Thoracic aorta (tissue), 2 donors: ENCODE data around the gene PDE6H. TPM values are rescaled to one million over a fixed set of nuclear protein-coding genes. Genes with fewer than 3 reads are reported as not detected.

Experiments
- ATAC-seq: fragments of 150-250 bp; one replicate; pipeline ENCODE4 v1.8.0; 2017; ENCODE audit warnings: low read depth; ENCODE audit not compliant: insufficient number of reproducible peaks, low FRiP score
- DNase-seq: peaks from one replicate; pipeline ENCODE4 v3.0.0-alpha.2; 2020; ENCODE audit warnings: low spot score
- H3K27ac ChIP-seq, 2 donors: fragments of 200-600 bp; sonication (generic); 1 replicate in 1 of 2; 2 replicates in 1 of 2; pipeline ENCODE4 v1.5.1; 2016; ENCODE audit warnings: mild to moderate bottlenecking in 2 of 2, moderate library complexity in 2 of 2
- H3K27me3 ChIP-seq: fragments of 200-600 bp; sonication (generic); replicated peaks from 2 replicates; pipeline ENCODE4 v1.6.0; 2016; ENCODE audit warnings: mild to moderate bottlenecking; ENCODE audit not compliant: insufficient read depth
- H3K36me3 ChIP-seq: fragments of 200-600 bp; sonication (generic); one replicate; pipeline ENCODE4 v1.5.1; 2016
- H3K4me1 ChIP-seq, 2 donors: fragments of 200-600 bp; sonication (generic); 1 replicate in 1 of 2; 2 replicates in 1 of 2; pipeline versions ENCODE4 v1.5.1 to v1.6.0; 2016; ENCODE audit warnings: low read depth in 2 of 2, mild to moderate bottlenecking in 1 of 2; ENCODE audit not compliant: control insufficient read depth in 1 of 2
- H3K4me3 ChIP-seq: fragments of 200-600 bp; sonication (generic); 2 replicates; pipeline ENCODE4 v1.5.1; 2016; ENCODE audit warnings: mild to moderate bottlenecking
- H3K9me3 ChIP-seq: fragments of 200-600 bp; sonication (generic); 2 replicates; pipeline ENCODE4 v1.5.1; 2016
- total RNA-seq, 2 donors: library from RNA; depleted of rRNA; stranded (reverse); fragments of >200 nt; gene quantifications; one replicate each; pipeline versions ENCODE4 v1.1.0 to v1.2.3, GENCODE V29; 2016
- TF ChIP-seq, protein P1 (sequence below): fragments of 200-600 bp; sonication (generic); IDR thresholded peaks from one replicate; pipeline ENCODE4 v1.5.1; 2019; ENCODE audit warnings: antibody characterized with exemption

Gene PDE6H
- total RNA-seq, 2 donors from 2014 or later: not detected

- no peak for ATAC-seq
- Histone ChIP-seq H3K36me3 (no peaks in the 10 kb centered on the region), H3K4me1 (peaks cover 9 to 61% of the 10 kb centered on the region in 2 donors), H3K27me3 (no peaks in the 10 kb centered on the region), H3K9me3 (no peaks in the 10 kb centered on the region), H3K27ac (no peak overlapping the region), H3K4me3 (no peak overlapping the region)
- DNase-seq: no peak
- TF ChIP-seq, protein P1, sequence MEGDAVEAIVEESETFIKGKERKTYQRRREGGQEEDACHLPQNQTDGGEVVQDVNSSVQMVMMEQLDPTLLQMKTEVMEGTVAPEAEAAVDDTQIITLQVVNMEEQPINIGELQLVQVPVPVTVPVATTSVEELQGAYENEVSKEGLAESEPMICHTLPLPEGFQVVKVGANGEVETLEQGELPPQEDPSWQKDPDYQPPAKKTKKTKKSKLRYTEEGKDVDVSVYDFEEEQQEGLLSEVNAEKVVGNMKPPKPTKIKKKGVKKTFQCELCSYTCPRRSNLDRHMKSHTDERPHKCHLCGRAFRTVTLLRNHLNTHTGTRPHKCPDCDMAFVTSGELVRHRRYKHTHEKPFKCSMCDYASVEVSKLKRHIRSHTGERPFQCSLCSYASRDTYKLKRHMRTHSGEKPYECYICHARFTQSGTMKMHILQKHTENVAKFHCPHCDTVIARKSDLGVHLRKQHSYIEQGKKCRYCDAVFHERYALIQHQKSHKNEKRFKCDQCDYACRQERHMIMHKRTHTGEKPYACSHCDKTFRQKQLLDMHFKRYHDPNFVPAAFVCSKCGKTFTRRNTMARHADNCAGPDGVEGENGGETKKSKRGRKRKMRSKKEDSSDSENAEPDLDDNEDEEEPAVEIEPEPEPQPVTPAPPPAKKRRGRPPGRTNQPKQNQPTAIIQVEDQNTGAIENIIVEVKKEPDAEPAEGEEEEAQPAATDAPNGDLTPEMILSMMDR: no peak
Observed at GRCh38 chr12:14997998-14998397, 25.2 kb downstream of the PDE6H start.

- ATAC-seq (no peak), DNase-seq (no peak)
- TF ChIP-seq, protein P1: no peak
- H3K36me3 ChIP-seq: no peaks in the 10 kb centered on the region
- H3K27ac ChIP-seq: no peak overlapping the region
- no peaks in the 10 kb centered on the region for H3K27me3 ChIP-seq
- H3K9me3 ChIP-seq: no peaks in the 10 kb centered on the region
- peaks cover 6 to 54% of the 10 kb centered on the region in 2 donors for H3K4me1 ChIP-seq
- H3K4me3 ChIP-seq: no peak overlapping the region
Observed at GRCh38 chr12:14999021-14999694, 26.3 kb downstream of the PDE6H start.

DNA sequence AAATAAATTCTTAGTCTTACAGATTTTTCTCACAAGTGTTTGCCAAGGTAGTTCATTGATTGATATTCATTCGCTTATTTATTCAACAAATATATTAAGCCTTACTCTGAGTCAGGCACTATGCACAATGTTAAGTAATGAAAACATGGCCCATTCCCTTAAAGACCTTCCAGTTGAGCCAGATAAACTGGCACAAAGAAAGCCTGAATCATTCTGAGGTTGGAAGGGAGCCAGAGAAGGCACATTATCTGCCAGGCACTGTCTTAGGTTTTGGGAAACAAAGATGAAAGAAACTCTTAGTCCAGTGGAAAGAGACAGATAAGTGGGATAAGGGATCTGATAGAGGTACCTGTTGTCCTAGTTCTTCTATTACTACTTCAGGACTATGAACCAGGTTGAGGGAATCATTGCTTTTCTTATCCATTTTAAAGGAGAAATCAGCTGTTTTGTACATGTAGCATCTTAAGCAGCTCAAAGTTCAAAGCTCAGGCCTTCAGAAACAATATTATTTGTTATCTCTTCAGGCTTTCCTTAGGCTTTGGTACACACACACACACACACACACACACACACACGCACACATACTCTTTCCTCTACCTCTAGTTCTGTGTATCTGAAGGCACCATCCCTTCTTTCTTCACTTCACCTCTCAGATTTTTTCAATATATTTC, 27.0 kb downstream of the PDE6H start:
- H3K27ac ChIP-seq: no peak overlapping the region
- TF ChIP-seq, protein P1: no peak
- no peaks in the 10 kb centered on the region for H3K27me3 ChIP-seq
- H3K9me3 ChIP-seq: no peaks in the 10 kb centered on the region
- no peak for DNase-seq
- H3K4me3 ChIP-seq: no peak overlapping the region
- peaks cover 6 to 48% of the 10 kb centered on the region in 2 donors for H3K4me1 ChIP-seq
- ATAC-seq: no peak
- no peaks in the 10 kb centered on the region for H3K36me3 ChIP-seq

- TF ChIP-seq, protein P1: no peak
- H3K4me3 ChIP-seq: no peak overlapping the region
- no peaks in the 10 kb centered on the region for H3K27me3 ChIP-seq
- no peaks in the 10 kb centered on the region for H3K9me3 ChIP-seq
- ATAC-seq (no peak), DNase-seq (no peak)
- H3K27ac ChIP-seq: no peak overlapping the region
- no peaks in the 10 kb centered on the region for H3K36me3 ChIP-seq
- peaks cover 4 to 45% of the 10 kb centered on the region in 2 donors for H3K4me1 ChIP-seq
Observed at GRCh38 chr12:15000575-15000974, 27.7 kb downstream of the PDE6H start.

GRCh38 chr12:15001733-15002382, 29.0 kb downstream of the PDE6H start:
- Histone ChIP-seq H3K36me3 (no peaks in the 10 kb centered on the region), H3K9me3 (no peaks in the 10 kb centered on the region), H3K27me3 (no peaks in the 10 kb centered on the region), H3K4me3 (peak overlapping the region; percentile 28), H3K4me1 (peaks cover 2 to 43% of the 10 kb centered on the region in 2 donors), H3K27ac (peak overlapping the region in 1 of 2 donors; percentile 19)
- no peak for DNase-seq
- TF ChIP-seq, protein P1: no peak
- peak; percentile 54 for ATAC-seq
